Left lung (tissue), 10 donors: ENCODE results near the gene PRCD. TPM values are rescaled to one million over a fixed set of nuclear protein-coding genes. Genes with fewer than 3 reads are reported as not detected.

ENCODE experiments used
- ATAC-seq: fragments of 200-7000 bp; cut with Tn5 transposase; one replicate; pipeline ENCODE4 v1.9.1; 2020; ENCODE audit warnings: moderate library complexity
- DNase-seq, 4 donors: peaks; one replicate each; pipeline ENCODE4 v3.0.0-alpha.2; 2013 to 2020
- H3K27ac ChIP-seq, 2 donors: fragments of 200-600 bp; sonication (generic) in 1 of 2; one replicate each; pipeline versions ENCODE4 v1.5.0 to v1.8.0; 2020 to 2021
- H3K27me3 ChIP-seq, 2 donors: fragments of 200-600 bp; sonication (generic) in 1 of 2; one replicate each; pipeline versions ENCODE4 v1.5.0 to v1.8.0; 2020 to 2021
- H3K36me3 ChIP-seq, 2 donors: fragments of 200-600 bp; sonication (generic) in 1 of 2; one replicate each; pipeline versions ENCODE4 v1.5.0 to v1.8.0; 2020 to 2021
- H3K4me1 ChIP-seq, 2 donors: fragments of 200-600 bp; one replicate each; pipeline ENCODE4 v1.8.0; 2021
- H3K4me3 ChIP-seq, 2 donors: fragments of 200-600 bp; sonication (generic) in 1 of 2; one replicate each; pipeline versions ENCODE4 v1.5.0 to v1.8.0; 2020 to 2021; ENCODE audit warnings: mild to moderate bottlenecking in 1 of 2
- H3K9me3 ChIP-seq, 2 donors: fragments of 200-600 bp; sonication (generic) in 1 of 2; one replicate each; pipeline versions ENCODE4 v1.5.0 to v1.8.0; 2020 to 2021
- intact Hi-C, 2 donors: fragments of 100-400 bp; cut with DNase I; formaldehyde crosslinking; loops; one replicate each; pipeline versions ENCODE4 v1.11.2 to v1.14.2; 2022
- polyA plus RNA-seq, 6 donors: library from polyadenylated mRNA; unstranded; fragments of 120-200 nt; gene quantifications; one replicate each; pipeline ENCODE4 v1.2.1, GENCODE V29; 2013; ENCODE audit not compliant: insufficient read length in 6 of 6
- total RNA-seq, 2 donors: library from RNA; stranded (reverse); fragmentation: NEBNext Ultra II Directional; extraction: Animal tissue kit (Norgen Biotek cat#: 25700); gene quantifications; one replicate each; pipeline ENCODE4 v1.2.1, GENCODE V29; 2021
- TF ChIP-seq, protein P1 (sequence below), 2 donors: fragments of 200-600 bp; sonication (generic) in 1 of 2; IDR thresholded peaks; one replicate each; pipeline versions ENCODE4 v1.5.0 to v1.8.0; 2021; ENCODE audit warnings: antibody characterized with exemption in 2 of 2
- donor health status: DM: no; HTN: yes; CAD: no.
- donor health status: DM: no; HTN: no; CAD: no.

PRCD gene
- total and polyA plus RNA-seq, 8 donors: 1.3 to 11.4 (median 8.9) TPM

- no peak for DNase-seq
- Histone ChIP-seq H3K4me3 (no peak overlapping the region), H3K27me3 (no peaks in the 10 kb centered on the region), H3K36me3 (no peaks in the 10 kb centered on the region), H3K9me3 (no peaks in the 10 kb centered on the region), H3K27ac (no peak overlapping the region), H3K4me1 (no peaks in the 10 kb centered on the region)
- TF ChIP-seq, protein P1, sequence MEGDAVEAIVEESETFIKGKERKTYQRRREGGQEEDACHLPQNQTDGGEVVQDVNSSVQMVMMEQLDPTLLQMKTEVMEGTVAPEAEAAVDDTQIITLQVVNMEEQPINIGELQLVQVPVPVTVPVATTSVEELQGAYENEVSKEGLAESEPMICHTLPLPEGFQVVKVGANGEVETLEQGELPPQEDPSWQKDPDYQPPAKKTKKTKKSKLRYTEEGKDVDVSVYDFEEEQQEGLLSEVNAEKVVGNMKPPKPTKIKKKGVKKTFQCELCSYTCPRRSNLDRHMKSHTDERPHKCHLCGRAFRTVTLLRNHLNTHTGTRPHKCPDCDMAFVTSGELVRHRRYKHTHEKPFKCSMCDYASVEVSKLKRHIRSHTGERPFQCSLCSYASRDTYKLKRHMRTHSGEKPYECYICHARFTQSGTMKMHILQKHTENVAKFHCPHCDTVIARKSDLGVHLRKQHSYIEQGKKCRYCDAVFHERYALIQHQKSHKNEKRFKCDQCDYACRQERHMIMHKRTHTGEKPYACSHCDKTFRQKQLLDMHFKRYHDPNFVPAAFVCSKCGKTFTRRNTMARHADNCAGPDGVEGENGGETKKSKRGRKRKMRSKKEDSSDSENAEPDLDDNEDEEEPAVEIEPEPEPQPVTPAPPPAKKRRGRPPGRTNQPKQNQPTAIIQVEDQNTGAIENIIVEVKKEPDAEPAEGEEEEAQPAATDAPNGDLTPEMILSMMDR (IDR thresholded peaks at IDR 0.05): no peak
- intact Hi-C loops: no loop called here
- ATAC-seq: no peak
These were observed 34.3 kb downstream of the PRCD start for GRCh38 chr17:76574166-76574565.

DNA sequence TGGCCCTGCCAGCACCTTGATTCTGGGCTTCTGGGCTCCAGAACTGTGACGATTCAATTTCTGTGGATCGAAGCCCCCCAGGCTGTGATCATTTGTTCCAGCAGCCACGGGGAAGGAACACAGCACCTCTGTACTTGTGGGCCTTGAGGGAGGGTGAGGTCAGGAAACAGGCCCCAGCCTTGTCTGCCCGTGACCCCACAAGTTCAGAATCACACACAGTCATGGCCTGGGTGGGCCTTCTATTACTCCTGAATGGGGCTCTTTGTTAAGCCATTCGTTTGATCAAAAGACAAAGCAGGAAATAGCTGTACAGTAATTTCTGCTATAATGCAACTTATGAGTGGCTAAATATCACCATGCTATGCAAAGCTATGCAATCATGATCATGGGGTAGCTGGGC lies 35.7 kb downstream of the PRCD start:
- no peaks in the 10 kb centered on the region for H3K27me3 ChIP-seq
- intact Hi-C loops: no loop called here
- no peak overlapping the region for H3K27ac ChIP-seq
- H3K4me3 ChIP-seq: no peak overlapping the region
- no peak for ATAC-seq
- DNase-seq: no peak
- TF ChIP-seq, protein P1 (IDR thresholded peaks at IDR 0.05): no peak
- H3K9me3 ChIP-seq: no peaks in the 10 kb centered on the region
- no peaks in the 10 kb centered on the region for H3K36me3 ChIP-seq
- H3K4me1 ChIP-seq: no peaks in the 10 kb centered on the region

- ATAC-seq: no peak
- DNase-seq: no peak
- H3K36me3 ChIP-seq: no peaks in the 10 kb centered on the region
- no peaks in the 10 kb centered on the region for H3K27me3 ChIP-seq
- no peak overlapping the region for H3K27ac ChIP-seq
- intact Hi-C loops: no loop called here
- TF ChIP-seq, protein P1 (IDR thresholded peaks at IDR 0.05): no peak
- H3K9me3 ChIP-seq: no peaks in the 10 kb centered on the region
- no peaks in the 10 kb centered on the region for H3K4me1 ChIP-seq
- H3K4me3 ChIP-seq: no peak overlapping the region
These were observed 36.3 kb downstream of the PRCD start for GRCh38 chr17:76576189-76576588.

DNA sequence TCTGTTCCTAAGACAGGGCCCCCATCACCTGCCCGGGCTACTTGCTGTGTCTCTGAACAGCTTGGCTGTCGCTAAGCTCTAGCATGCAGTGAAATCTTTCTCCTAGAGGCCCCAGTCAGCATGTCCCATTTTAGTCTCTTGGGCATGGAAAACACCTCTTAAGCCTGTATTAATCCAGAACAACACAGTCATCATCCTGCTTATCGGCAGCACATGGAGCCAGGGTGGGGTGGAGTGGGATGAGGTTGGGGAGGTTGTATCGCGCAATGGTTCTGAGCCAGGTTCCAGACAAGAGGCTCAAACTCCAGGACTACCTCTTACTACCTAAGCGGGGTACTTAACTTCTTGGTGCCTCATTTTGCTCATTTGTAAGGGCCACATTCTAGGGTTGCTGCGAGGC lies 38.0 kb downstream of the PRCD start:
- TF ChIP-seq, protein P1 (IDR thresholded peaks at IDR 0.05): no peak
- intact Hi-C loops: no loop called here

GRCh38 chr17:76578376-76578775 lies 38.5 kb downstream of the PRCD start:
- TF ChIP-seq, protein P1 (IDR thresholded peaks at IDR 0.05): no peak
- no peak for DNase-seq
- H3K27me3 ChIP-seq: no peaks in the 10 kb centered on the region
- intact Hi-C loops: no loop called here
- no peaks in the 10 kb centered on the region for H3K9me3 ChIP-seq
- no peak overlapping the region for H3K27ac ChIP-seq
- H3K4me3 ChIP-seq: no peak overlapping the region
- no peaks in the 10 kb centered on the region for H3K36me3 ChIP-seq
- ATAC-seq: peak; percentile 89
- no peaks in the 10 kb centered on the region for H3K4me1 ChIP-seq

More for the DNA sequence above, 38.0 kb downstream of the PRCD start:
- ATAC-seq: no peak
- Histone ChIP-seq H3K4me1 (no peaks in the 10 kb centered on the region), H3K27me3 (no peaks in the 10 kb centered on the region), H3K9me3 (no peaks in the 10 kb centered on the region), H3K4me3 (no peak overlapping the region), H3K27ac (no peak overlapping the region), H3K36me3 (no peaks in the 10 kb centered on the region)
- no peak for DNase-seq
